IPS-NIHi7 (cell line): ENCODE data around the gene TRAPPC1.

Experiments
- DNase-seq: peaks from one replicate; pipeline ENCODE4 v3.0.0; 2012; ENCODE audit warnings: mixed read lengths; ENCODE audit errors: extremely low spot score

Gene TRAPPC1

GRCh38 chr17:7940743-7941142 lies 9.0 kb upstream of the TRAPPC1 start:
- DNase-seq = no peak

- no peak for DNase-seq
Measured at GRCh38 chr17:7940034-7940433, 8.3 kb upstream of the TRAPPC1 start.

- DNase-seq = no peak
Measured at GRCh38 chr17:7935859-7936258, 4.1 kb upstream of the TRAPPC1 start.

GRCh38 chr17:7932949-7933348 lies 1.2 kb upstream of the TRAPPC1 start:
- peak; percentile 72 for DNase-seq

- DNase-seq = peak; percentile 51
Measured at GRCh38 chr17:7932483-7932891, 741 bp upstream of the TRAPPC1 start.

- no peak for DNase-seq
Measured at GRCh38 chr17:7930841-7931631, 710 bp downstream of the TRAPPC1 start.

- DNase-seq = peak; percentile 88
Measured at GRCh38 chr17:7929158-7930023, 2.4 kb downstream of the TRAPPC1 start, which contains the start of gene KCNAB3. KCNAB3 (minus strand) TSS chr17:7929856; CDS start chr17:7929435, 421 bp downstream.

GRCh38 chr17:7927596-7927995 lies 4.2 kb downstream of the TRAPPC1 start:
- DNase-seq = peak; percentile 29

GRCh38 chr17:7922845-7923628 lies 8.7 kb downstream of the TRAPPC1 start:
- peak; percentile 78 for DNase-seq

- no peak for DNase-seq
Measured at GRCh38 chr17:7922269-7922844, 9.4 kb downstream of the TRAPPC1 start.

GRCh38 chr17:7916808-7917207 lies 14.9 kb downstream of the TRAPPC1 start:
- no peak for DNase-seq

- no peak for DNase-seq
Measured at GRCh38 chr17:7916385-7916682, 15.4 kb downstream of the TRAPPC1 start.

- DNase-seq = peak; percentile 83
Measured at GRCh38 chr17:7915611-7916384, 15.9 kb downstream of the TRAPPC1 start, which contains the start of gene RNF227. RNF227 (minus strand) TSS chr17:7916289; CDS start chr17:7916195, 94 bp downstream.

GRCh38 chr17:7915179-7915610 lies 16.6 kb downstream of the TRAPPC1 start:
- no peak for DNase-seq

- DNase-seq = peak; percentile 64
Measured at GRCh38 chr17:7912927-7913524, 18.7 kb downstream of the TRAPPC1 start.

- no peak for DNase-seq
Measured at GRCh38 chr17:7911116-7911515, 20.6 kb downstream of the TRAPPC1 start.

- DNase-seq = no peak
Measured at GRCh38 chr17:7910711-7911110, 21.0 kb downstream of the TRAPPC1 start.

GRCh38 chr17:7910281-7910680 lies 21.5 kb downstream of the TRAPPC1 start:
- DNase-seq = no peak

- no peak for DNase-seq
Measured at GRCh38 chr17:7909089-7909488, 22.7 kb downstream of the TRAPPC1 start.
